ENCODE results near the gene ASPSCR1. TPM values are rescaled to one million over a fixed set of nuclear protein-coding genes. Genes with fewer than 3 reads are reported as not detected.

Gene ASPSCR1
- total and polyA plus RNA-seq, 2 of the 13 experiments (the other 11 are each of a cell fraction or from before 2014, with no cell fraction given): 274 to 314 TPM

DNA sequence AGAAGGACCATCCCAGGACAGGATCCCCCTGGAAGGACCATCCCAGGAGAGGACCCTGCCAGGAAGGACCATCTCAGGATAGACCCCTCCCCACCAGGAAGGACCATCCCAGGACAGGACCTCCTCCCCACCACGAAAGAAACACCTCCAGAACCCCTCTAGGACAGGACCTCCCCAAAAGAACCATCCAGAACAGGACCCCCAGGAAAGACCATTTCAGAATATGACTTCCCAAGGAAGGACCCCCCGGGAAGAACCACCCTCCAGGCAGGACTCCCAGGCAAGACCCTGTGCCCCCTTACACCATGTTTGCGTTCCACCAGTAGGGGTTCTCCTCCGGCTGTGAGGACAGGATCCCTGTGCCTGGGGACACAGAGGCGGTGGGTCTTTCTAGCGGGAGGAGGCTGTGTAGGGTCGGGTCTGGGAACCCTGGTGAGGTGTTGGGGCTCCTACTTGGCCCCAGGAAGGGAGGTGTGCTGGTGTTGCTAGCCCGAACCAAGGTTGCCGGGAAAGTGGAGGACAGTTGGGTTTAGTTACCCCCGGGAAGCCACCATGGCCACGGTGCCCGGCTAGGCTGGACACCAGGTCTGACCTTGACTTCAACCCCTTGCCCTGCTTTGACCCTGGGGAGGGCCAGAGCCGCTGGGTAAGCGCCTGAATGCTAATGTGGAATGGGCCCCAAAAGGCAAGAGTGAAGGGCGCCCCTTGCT, 18.6 kb upstream of the ASPSCR1 start (continued):
- TF ChIP-seq, protein P1, sequence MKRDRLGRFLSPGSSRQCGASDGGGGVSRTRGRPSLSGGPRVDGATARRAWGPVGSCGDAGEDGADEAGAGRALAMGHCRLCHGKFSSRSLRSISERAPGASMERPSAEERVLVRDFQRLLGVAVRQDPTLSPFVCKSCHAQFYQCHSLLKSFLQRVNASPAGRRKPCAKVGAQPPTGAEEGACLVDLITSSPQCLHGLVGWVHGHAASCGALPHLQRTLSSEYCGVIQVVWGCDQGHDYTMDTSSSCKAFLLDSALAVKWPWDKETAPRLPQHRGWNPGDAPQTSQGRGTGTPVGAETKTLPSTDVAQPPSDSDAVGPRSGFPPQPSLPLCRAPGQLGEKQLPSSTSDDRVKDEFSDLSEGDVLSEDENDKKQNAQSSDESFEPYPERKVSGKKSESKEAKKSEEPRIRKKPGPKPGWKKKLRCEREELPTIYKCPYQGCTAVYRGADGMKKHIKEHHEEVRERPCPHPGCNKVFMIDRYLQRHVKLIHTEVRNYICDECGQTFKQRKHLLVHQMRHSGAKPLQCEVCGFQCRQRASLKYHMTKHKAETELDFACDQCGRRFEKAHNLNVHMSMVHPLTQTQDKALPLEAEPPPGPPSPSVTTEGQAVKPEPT (CRISPR knock-in tag; IDR thresholded peaks at IDR 0.05; ENCODE audit: low read depth): no peak
- TF ChIP-seq E2F1 (CRISPR knock-in tag; IDR thresholded peaks at IDR 0.05) (no peak), PITX1 (CRISPR knock-in tag; IDR thresholded peaks at IDR 0.05) (no peak), ZNF350 (CRISPR knock-in tag; IDR thresholded peaks at IDR 0.05; ENCODE audit: borderline replicate concordance, low read depth) (peak; percentile 60; the same call in 1 of the 2 replicates), NFKBIZ (CRISPR knock-in tag; IDR thresholded peaks at IDR 0.05) (0 out of 2 replicates have a peak, but pooled peaks have one; percentile 22)
- TF ChIP-seq, protein P2, sequence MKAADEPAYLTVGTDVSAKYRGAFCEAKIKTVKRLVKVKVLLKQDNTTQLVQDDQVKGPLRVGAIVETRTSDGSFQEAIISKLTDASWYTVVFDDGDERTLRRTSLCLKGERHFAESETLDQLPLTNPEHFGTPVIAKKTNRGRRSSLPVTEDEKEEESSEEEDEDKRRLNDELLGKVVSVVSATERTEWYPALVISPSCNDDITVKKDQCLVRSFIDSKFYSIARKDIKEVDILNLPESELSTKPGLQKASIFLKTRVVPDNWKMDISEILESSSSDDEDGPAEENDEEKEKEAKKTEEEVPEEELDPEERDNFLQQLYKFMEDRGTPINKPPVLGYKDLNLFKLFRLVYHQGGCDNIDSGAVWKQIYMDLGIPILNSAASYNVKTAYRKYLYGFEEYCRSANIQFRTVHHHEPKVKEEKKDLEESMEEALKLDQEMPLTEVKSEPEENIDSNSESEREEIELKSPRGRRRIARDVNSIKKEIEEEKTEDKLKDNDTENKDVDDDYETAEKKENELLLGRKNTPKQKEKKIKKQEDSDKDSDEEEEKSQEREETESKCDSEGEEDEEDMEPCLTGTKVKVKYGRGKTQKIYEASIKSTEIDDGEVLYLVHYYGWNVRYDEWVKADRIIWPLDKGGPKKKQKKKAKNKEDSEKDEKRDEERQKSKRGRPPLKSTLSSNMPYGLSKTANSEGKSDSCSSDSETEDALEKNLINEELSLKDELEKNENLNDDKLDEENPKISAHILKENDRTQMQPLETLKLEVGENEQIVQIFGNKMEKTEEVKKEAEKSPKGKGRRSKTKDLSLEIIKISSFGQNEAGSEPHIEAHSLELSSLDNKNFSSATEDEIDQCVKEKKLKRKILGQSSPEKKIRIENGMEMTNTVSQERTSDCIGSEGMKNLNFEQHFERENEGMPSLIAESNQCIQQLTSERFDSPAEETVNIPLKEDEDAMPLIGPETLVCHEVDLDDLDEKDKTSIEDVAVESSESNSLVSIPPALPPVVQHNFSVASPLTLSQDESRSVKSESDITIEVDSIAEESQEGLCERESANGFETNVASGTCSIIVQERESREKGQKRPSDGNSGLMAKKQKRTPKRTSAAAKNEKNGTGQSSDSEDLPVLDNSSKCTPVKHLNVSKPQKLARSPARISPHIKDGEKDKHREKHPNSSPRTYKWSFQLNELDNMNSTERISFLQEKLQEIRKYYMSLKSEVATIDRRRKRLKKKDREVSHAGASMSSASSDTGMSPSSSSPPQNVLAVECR (CRISPR knock-in tag; IDR thresholded peaks at IDR 0.05; ENCODE audit: borderline replicate concordance): 0 out of 2 replicates have a peak, but pooled peaks have one; percentile 15
- TF ChIP-seq, protein P3, sequence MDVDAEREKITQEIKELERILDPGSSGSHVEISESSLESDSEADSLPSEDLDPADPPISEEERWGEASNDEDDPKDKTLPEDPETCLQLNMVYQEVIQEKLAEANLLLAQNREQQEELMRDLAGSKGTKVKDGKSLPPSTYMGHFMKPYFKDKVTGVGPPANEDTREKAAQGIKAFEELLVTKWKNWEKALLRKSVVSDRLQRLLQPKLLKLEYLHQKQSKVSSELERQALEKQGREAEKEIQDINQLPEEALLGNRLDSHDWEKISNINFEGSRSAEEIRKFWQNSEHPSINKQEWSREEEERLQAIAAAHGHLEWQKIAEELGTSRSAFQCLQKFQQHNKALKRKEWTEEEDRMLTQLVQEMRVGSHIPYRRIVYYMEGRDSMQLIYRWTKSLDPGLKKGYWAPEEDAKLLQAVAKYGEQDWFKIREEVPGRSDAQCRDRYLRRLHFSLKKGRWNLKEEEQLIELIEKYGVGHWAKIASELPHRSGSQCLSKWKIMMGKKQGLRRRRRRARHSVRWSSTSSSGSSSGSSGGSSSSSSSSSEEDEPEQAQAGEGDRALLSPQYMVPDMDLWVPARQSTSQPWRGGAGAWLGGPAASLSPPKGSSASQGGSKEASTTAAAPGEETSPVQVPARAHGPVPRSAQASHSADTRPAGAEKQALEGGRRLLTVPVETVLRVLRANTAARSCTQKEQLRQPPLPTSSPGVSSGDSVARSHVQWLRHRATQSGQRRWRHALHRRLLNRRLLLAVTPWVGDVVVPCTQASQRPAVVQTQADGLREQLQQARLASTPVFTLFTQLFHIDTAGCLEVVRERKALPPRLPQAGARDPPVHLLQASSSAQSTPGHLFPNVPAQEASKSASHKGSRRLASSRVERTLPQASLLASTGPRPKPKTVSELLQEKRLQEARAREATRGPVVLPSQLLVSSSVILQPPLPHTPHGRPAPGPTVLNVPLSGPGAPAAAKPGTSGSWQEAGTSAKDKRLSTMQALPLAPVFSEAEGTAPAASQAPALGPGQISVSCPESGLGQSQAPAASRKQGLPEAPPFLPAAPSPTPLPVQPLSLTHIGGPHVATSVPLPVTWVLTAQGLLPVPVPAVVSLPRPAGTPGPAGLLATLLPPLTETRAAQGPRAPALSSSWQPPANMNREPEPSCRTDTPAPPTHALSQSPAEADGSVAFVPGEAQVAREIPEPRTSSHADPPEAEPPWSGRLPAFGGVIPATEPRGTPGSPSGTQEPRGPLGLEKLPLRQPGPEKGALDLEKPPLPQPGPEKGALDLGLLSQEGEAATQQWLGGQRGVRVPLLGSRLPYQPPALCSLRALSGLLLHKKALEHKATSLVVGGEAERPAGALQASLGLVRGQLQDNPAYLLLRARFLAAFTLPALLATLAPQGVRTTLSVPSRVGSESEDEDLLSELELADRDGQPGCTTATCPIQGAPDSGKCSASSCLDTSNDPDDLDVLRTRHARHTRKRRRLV (CRISPR knock-in tag; IDR thresholded peaks at IDR 0.05): 0 out of 2 replicates have a peak, but pooled peaks have one; percentile 6
- TF ChIP-seq, protein P4, sequence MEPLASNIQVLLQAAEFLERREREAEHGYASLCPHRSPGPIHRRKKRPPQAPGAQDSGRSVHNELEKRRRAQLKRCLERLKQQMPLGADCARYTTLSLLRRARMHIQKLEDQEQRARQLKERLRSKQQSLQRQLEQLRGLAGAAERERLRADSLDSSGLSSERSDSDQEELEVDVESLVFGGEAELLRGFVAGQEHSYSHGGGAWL (CRISPR knock-in tag; IDR thresholded peaks at IDR 0.05): peak; percentile 39; the same call in 1 of the 2 replicates
